Liver (tissue), 9 donors: ENCODE results near the gene PLEKHA7. TPM values are rescaled to one million over a fixed set of nuclear protein-coding genes. Genes with fewer than 3 reads are reported as not detected.

ENCODE experiments used
- DNase-seq: peaks from one replicate; pipeline ENCODE4 v3.0.0-alpha.2; 2017; ENCODE audit warnings: low spot score
- H3K27ac ChIP-seq, 2 donors: one replicate each; pipeline ENCODE4 v1.7.0; 2013; ENCODE audit warnings: inconsistent platforms in 2 of 2, low read length in 2 of 2, control low read depth in 1 of 2, low read depth in 1 of 2, mild to moderate bottlenecking in 1 of 2
- H3K27me3 ChIP-seq, 4 donors: one replicate each; pipeline versions ENCODE4 v1.6.1 to v1.7.0; 2013; ENCODE audit warnings: low read length in 3 of 4, inconsistent platforms in 1 of 4, mild to moderate bottlenecking in 1 of 4, moderate library complexity in 1 of 4; ENCODE audit not compliant: control insufficient read depth in 4 of 4, insufficient read depth in 4 of 4
- H3K36me3 ChIP-seq, 4 donors: one replicate each; pipeline versions ENCODE4 v1.6.1 to v1.7.0; 2013; ENCODE audit warnings: low read length in 3 of 4, mild to moderate bottlenecking in 3 of 4, low read depth in 1 of 4, moderate library complexity in 1 of 4; ENCODE audit not compliant: control insufficient read depth in 4 of 4, insufficient read depth in 3 of 4
- H3K4me1 ChIP-seq, 4 donors: one replicate each; pipeline versions ENCODE4 v1.6.1 to v1.7.0; 2013; ENCODE audit warnings: low read length in 3 of 4, mild to moderate bottlenecking in 3 of 4, moderate library complexity in 1 of 4; ENCODE audit not compliant: control insufficient read depth in 4 of 4, insufficient read depth in 4 of 4
- H3K4me3 ChIP-seq, 3 donors: one replicate each; pipeline versions ENCODE4 v1.6.1 to v1.7.0; 2013; ENCODE audit warnings: low read length in 3 of 3, control low read depth in 1 of 3, low read depth in 1 of 3, mild to moderate bottlenecking in 1 of 3
- H3K9ac ChIP-seq, 2 donors: one replicate each; pipeline ENCODE4 v1.7.0; 2013; ENCODE audit warnings: low read length in 2 of 2, mild to moderate bottlenecking in 2 of 2, moderate library complexity in 2 of 2, control low read depth in 1 of 2, low read depth in 1 of 2
- H3K9me3 ChIP-seq, 4 donors: one replicate each; pipeline versions ENCODE4 v1.6.1 to v1.7.0; 2013; ENCODE audit warnings: low read length in 3 of 4; ENCODE audit not compliant: control insufficient read depth in 4 of 4
- ATF3 ChIP-seq: IDR thresholded peaks from 2 replicates; pipeline ENCODE4 v1.6.1; 2016; ENCODE audit warnings: antibody characterized with exemption
- CTCF ChIP-seq: fragments of 150-350 bp; IDR thresholded peaks from 2 replicates; pipeline ENCODE4 v1.5.1; 2017; ENCODE audit warnings: improper control_type of control experiment, low read depth, low read length; ENCODE audit not compliant: missing input control
- EGR1 ChIP-seq, 2 donors: IDR thresholded peaks; 2 replicates each; pipeline ENCODE4 v1.6.1; 2016 to 2018; ENCODE audit warnings: antibody characterized with exemption in 2 of 2, low read depth in 2 of 2
- FOXA1 ChIP-seq: IDR thresholded peaks from 2 replicates; pipeline ENCODE4 v1.6.1; 2016; ENCODE audit warnings: antibody characterized with exemption
- FOXA2 ChIP-seq: IDR thresholded peaks from 2 replicates; pipeline ENCODE4 v1.6.1; 2016; ENCODE audit warnings: antibody characterized with exemption
- GABPA ChIP-seq, 2 donors: IDR thresholded peaks in 1 of 2; conservative IDR thresholded peaks in 1 of 2; 2 replicates each; pipeline ENCODE4 v1.6.1; 2016; ENCODE audit warnings: antibody characterized with exemption in 2 of 2, mild to moderate bottlenecking in 1 of 2, moderate library complexity in 1 of 2
- HNF4A ChIP-seq, 2 donors: conservative IDR thresholded peaks; 2 replicates each; pipeline ENCODE4 v1.6.1; 2016; ENCODE audit warnings: antibody characterized with exemption in 2 of 2, mild to moderate bottlenecking in 2 of 2
- HNF4G ChIP-seq: IDR thresholded peaks from 2 replicates; pipeline ENCODE4 v1.6.1; 2016; ENCODE audit warnings: antibody characterized with exemption
- JUND ChIP-seq, 2 donors: IDR thresholded peaks; 2 replicates each; pipeline ENCODE4 v1.6.1; 2016; ENCODE audit warnings: antibody characterized with exemption in 2 of 2
- MAX ChIP-seq: IDR thresholded peaks from 2 replicates; pipeline ENCODE4 v1.6.1; 2016; ENCODE audit warnings: antibody characterized with exemption
- NR2F2 ChIP-seq: IDR thresholded peaks from 2 replicates; pipeline ENCODE4 v1.6.1; 2016; ENCODE audit warnings: antibody characterized with exemption
- RAD21 ChIP-seq, 2 donors: IDR thresholded peaks; 2 replicates each; pipeline ENCODE4 v1.6.1; 2016; ENCODE audit warnings: antibody characterized with exemption in 2 of 2, mild to moderate bottlenecking in 2 of 2
- REST ChIP-seq: IDR thresholded peaks from 2 replicates; pipeline ENCODE4 v1.6.1; 2016; ENCODE audit warnings: antibody characterized with exemption, mild to moderate bottlenecking
- RXRA ChIP-seq, 2 donors: IDR thresholded peaks; 2 replicates each; pipeline ENCODE4 v1.6.1; 2017 to 2018; ENCODE audit warnings: antibody characterized with exemption in 2 of 2, mild to moderate bottlenecking in 1 of 2
- SP1 ChIP-seq: IDR thresholded peaks from 2 replicates; pipeline ENCODE4 v1.6.1; 2018; ENCODE audit warnings: antibody characterized with exemption, mild to moderate bottlenecking
- TAF1 ChIP-seq: conservative IDR thresholded peaks from 2 replicates; pipeline ENCODE4 v1.6.1; 2016; ENCODE audit warnings: antibody characterized with exemption, mild to moderate bottlenecking
- YY1 ChIP-seq: IDR thresholded peaks from 2 replicates; pipeline ENCODE4 v1.6.1; 2016; ENCODE audit warnings: antibody characterized with exemption, mild to moderate bottlenecking
- ZBTB33 ChIP-seq: IDR thresholded peaks from 2 replicates; pipeline ENCODE4 v1.6.1; 2016; ENCODE audit warnings: antibody characterized with exemption
- WGBS: extraction: QIAGEN DNeasy Blood & Tissue Kit; methylation state at CpG from one replicate; pipeline ENCODE4 v1.1.7; 2013; 5-methylcytosine and 5-hydroxymethylcytosine counted together
- polyA plus RNA-seq, 2 donors: library from polyadenylated mRNA; stranded (reverse) in 1 of 2; unstranded in 1 of 2; fragments of 200-250 nt in 1 of 2; fragments of >200 nt in 1 of 2; fragmentation: Nextera tagmentation in 1 of 2; extraction: Ambion mirVana in 1 of 2; gene quantifications; one replicate each; pipeline versions ENCODE4 v1.2.1 to v1.2.3, GENCODE V29; 2013 to 2015
- total RNA-seq, 2 donors: library from RNA; depleted of rRNA; stranded (reverse); fragments of >200 nt; gene quantifications; one replicate each; pipeline ENCODE4 v1.2.3, GENCODE V29; 2014
- donor health status: healthy.
- donor health status: healthy.
- donor health status: healthy.
- donor health status: healthy.
- donor health status: healthy.

Gene PLEKHA7
- total and polyA plus RNA-seq, 4 donors: 6.1 to 28.8 (median 8.5) TPM

GRCh38 chr11:16862726-16863125 lies 151.5 kb downstream of the PLEKHA7 start:
- Histone ChIP-seq H3K9me3 (no peaks in the 10 kb centered on the region), H3K36me3 (peaks cover 0 to 4% (median 2%) of the 10 kb centered on the region in 4 donors), H3K4me1 (no peaks in the 10 kb centered on the region), H3K9ac (no peak overlapping the region), H3K4me3 (no peak overlapping the region), H3K27ac (no peak overlapping the region), H3K27me3 (no peaks in the 10 kb centered on the region)
- 95% methylated on average over 3 of the region's 3 CpGs for WGBS
- TF ChIP-seq JUND (IDR thresholded peaks at IDR 0.05) (no peak), FOXA1 (no peak), GABPA (IDR thresholded peaks at IDR 0.05 in 1 of 2, conservative IDR thresholded peaks at IDR 0.05 in 1 of 2) (no peak), ZBTB33 (no peak), MAX (no peak), NR2F2 (no peak), SP1 (no peak), HNF4G (no peak), EGR1 (IDR thresholded peaks at IDR 0.05; ENCODE audit: low read depth in 2 of 2) (no peak), CTCF (no peak), TAF1 (no peak), YY1 (no peak), RAD21 (IDR thresholded peaks at IDR 0.05) (no peak), REST (no peak), FOXA2 (no peak), ATF3 (no peak), RXRA (IDR thresholded peaks at IDR 0.05) (no peak)
- DNase-seq: no peak

GRCh38 chr11:16861862-16862261 lies 152.4 kb downstream of the PLEKHA7 start:
- H3K4me1 ChIP-seq: no peaks in the 10 kb centered on the region
- no peak for DNase-seq
- WGBS: 86% methylated on average over 3 of the region's 3 CpGs
- H3K36me3 ChIP-seq: peaks cover 0 to 3% (median 1%) of the 10 kb centered on the region in 4 donors
- H3K9me3 ChIP-seq: no peaks in the 10 kb centered on the region
- no peak overlapping the region for H3K27ac ChIP-seq
- TF ChIP-seq FOXA2 (no peak), NR2F2 (no peak), FOXA1 (no peak), TAF1 (no peak), CTCF (no peak), SP1 (no peak), HNF4A (conservative IDR thresholded peaks at IDR 0.05) (no peak), RXRA (IDR thresholded peaks at IDR 0.05) (no peak), RAD21 (IDR thresholded peaks at IDR 0.05) (no peak), JUND (IDR thresholded peaks at IDR 0.05) (no peak), REST (no peak), MAX (no peak), HNF4G (no peak), EGR1 (IDR thresholded peaks at IDR 0.05; ENCODE audit: low read depth in 2 of 2) (no peak)
- no peak overlapping the region for H3K4me3 ChIP-seq
- H3K9ac ChIP-seq: no peak overlapping the region
- H3K27me3 ChIP-seq: no peaks in the 10 kb centered on the region
